ENCODE results near the gene SORBS2. TPM values are rescaled to one million over a fixed set of nuclear protein-coding genes. Genes with fewer than 3 reads are reported as not detected.

Gene SORBS2
- total RNA-seq, 1 experiment from 2014 or later, result 8.4 TPM

- BruUV-seq (replicated peaks), result no TSS peak
- Histone ChIP-seq H3K27me3 (ENCODE audit: control insufficient read depth, insufficient read depth, low read length) (no peaks in the 10 kb centered on the region), H3K4me1 (ENCODE audit: control insufficient read depth, insufficient read depth, low read length) (no peaks in the 10 kb centered on the region), H3K36me3 (ENCODE audit: control insufficient read depth, insufficient read depth, low read length) (no peaks in the 10 kb centered on the region), H3K27ac (ENCODE audit: low read length) (no peak overlapping the region), H3K4me3 (ENCODE audit: low read depth in 2 of 2, low read length in 2 of 2) (no peak overlapping the region), H3K9me3 (ENCODE audit: control insufficient read depth, insufficient read depth, low read depth, low read length) (no peaks in the 10 kb centered on the region)
- in situ Hi-C loops (cut with HindIII; ENCODE audit: low pct_unique_long_range_greater_than_20kb, low sequenced_read_pairs), result no loop called here
- TF ChIP-seq POLR2AphosphoS5 (IDR thresholded peaks at IDR 0.05; ENCODE audit: low read depth, low read length), result no peak
- TF ChIP-seq, protein P1, sequence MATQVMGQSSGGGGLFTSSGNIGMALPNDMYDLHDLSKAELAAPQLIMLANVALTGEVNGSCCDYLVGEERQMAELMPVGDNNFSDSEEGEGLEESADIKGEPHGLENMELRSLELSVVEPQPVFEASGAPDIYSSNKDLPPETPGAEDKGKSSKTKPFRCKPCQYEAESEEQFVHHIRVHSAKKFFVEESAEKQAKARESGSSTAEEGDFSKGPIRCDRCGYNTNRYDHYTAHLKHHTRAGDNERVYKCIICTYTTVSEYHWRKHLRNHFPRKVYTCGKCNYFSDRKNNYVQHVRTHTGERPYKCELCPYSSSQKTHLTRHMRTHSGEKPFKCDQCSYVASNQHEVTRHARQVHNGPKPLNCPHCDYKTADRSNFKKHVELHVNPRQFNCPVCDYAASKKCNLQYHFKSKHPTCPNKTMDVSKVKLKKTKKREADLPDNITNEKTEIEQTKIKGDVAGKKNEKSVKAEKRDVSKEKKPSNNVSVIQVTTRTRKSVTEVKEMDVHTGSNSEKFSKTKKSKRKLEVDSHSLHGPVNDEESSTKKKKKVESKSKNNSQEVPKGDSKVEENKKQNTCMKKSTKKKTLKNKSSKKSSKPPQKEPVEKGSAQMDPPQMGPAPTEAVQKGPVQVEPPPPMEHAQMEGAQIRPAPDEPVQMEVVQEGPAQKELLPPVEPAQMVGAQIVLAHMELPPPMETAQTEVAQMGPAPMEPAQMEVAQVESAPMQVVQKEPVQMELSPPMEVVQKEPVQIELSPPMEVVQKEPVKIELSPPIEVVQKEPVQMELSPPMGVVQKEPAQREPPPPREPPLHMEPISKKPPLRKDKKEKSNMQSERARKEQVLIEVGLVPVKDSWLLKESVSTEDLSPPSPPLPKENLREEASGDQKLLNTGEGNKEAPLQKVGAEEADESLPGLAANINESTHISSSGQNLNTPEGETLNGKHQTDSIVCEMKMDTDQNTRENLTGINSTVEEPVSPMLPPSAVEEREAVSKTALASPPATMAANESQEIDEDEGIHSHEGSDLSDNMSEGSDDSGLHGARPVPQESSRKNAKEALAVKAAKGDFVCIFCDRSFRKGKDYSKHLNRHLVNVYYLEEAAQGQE (IDR thresholded peaks at IDR 0.05; ENCODE audit: insufficient read depth in 1 of 2, low read depth in 2 of 2, low read length in 1 of 2), result no peak
- no peak for TF ChIP-seq TCF7L2 (IDR thresholded peaks at IDR 0.05; ENCODE audit: low read depth, low read length)
- no peak for TF ChIP-seq SIN3A (IDR thresholded peaks at IDR 0.05; ENCODE audit: borderline replicate concordance, insufficient read depth, low read depth, low read length)
- TF ChIP-seq, protein P2, sequence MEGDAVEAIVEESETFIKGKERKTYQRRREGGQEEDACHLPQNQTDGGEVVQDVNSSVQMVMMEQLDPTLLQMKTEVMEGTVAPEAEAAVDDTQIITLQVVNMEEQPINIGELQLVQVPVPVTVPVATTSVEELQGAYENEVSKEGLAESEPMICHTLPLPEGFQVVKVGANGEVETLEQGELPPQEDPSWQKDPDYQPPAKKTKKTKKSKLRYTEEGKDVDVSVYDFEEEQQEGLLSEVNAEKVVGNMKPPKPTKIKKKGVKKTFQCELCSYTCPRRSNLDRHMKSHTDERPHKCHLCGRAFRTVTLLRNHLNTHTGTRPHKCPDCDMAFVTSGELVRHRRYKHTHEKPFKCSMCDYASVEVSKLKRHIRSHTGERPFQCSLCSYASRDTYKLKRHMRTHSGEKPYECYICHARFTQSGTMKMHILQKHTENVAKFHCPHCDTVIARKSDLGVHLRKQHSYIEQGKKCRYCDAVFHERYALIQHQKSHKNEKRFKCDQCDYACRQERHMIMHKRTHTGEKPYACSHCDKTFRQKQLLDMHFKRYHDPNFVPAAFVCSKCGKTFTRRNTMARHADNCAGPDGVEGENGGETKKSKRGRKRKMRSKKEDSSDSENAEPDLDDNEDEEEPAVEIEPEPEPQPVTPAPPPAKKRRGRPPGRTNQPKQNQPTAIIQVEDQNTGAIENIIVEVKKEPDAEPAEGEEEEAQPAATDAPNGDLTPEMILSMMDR (IDR thresholded peaks at IDR 0.05), result no peak
- intact Hi-C loops (cut with micrococcal nuclease; ENCODE audit: unreplicated experiment), result no loop called here
- CTCF ChIA-PET, result no interaction called here
- ATAC-seq (no peak), DNase-seq (ENCODE audit: low read depth, low spot score) (no peak)
- POLR2A ChIA-PET, result no interaction called here
Measured at GRCh38 chr4:185845966-185846365, 34.0 kb upstream of the SORBS2 start.

DNA sequence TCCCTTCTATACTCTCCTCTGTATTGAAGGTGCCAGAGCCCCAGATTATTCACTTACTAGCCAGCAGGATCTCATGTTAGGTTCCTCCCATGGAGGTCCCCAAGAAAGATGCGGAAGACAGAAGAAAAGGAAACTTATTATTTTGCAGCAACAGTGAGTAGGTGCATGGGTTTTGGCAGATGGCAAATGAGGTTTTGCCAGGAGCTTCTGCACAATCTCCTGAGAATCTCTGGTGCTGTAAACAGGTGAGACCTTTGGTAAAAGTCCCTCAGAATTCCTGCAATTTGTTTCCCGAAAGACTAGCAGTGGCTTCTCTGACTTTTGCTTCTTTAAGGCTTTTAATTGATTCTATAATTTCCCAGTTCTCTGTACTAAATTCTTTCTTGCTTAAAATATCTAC lies 29.5 kb upstream of the SORBS2 start:
- Histone ChIP-seq H3K4me3 (ENCODE audit: low read depth in 2 of 2, low read length in 2 of 2) (no peak overlapping the region), H3K4me1 (ENCODE audit: control insufficient read depth, insufficient read depth, low read length) (peaks cover 27% of the 10 kb centered on the region), H3K27ac (ENCODE audit: low read length) (peak overlapping the region; percentile 86; the same call in 1 of the 2 replicates), H3K9me3 (ENCODE audit: control insufficient read depth, insufficient read depth, low read depth, low read length) (no peaks in the 10 kb centered on the region), H3K36me3 (ENCODE audit: control insufficient read depth, insufficient read depth, low read length) (no peaks in the 10 kb centered on the region), H3K27me3 (ENCODE audit: control insufficient read depth, insufficient read depth, low read length) (no peaks in the 10 kb centered on the region)
- intact Hi-C loops (cut with micrococcal nuclease; ENCODE audit: unreplicated experiment) (no loop called here), in situ Hi-C loops (cut with HindIII; ENCODE audit: low pct_unique_long_range_greater_than_20kb, low sequenced_read_pairs) (no loop called here)
- ATAC-seq (no peak), DNase-seq (ENCODE audit: low read depth, low spot score) (no peak)
- ChIA-PET CTCF (no interaction called here), POLR2A (no interaction called here)
- no TSS peak for BruUV-seq (replicated peaks)
- no peak for TF ChIP-seq SIN3A (IDR thresholded peaks at IDR 0.05; ENCODE audit: borderline replicate concordance, insufficient read depth, low read depth, low read length)
- no peak for TF ChIP-seq TCF7L2 (IDR thresholded peaks at IDR 0.05; ENCODE audit: low read depth, low read length)
- TF ChIP-seq, protein P1 (IDR thresholded peaks at IDR 0.05; ENCODE audit: insufficient read depth in 1 of 2, low read depth in 2 of 2, low read length in 1 of 2), result no peak
- no peak for TF ChIP-seq POLR2AphosphoS5 (IDR thresholded peaks at IDR 0.05; ENCODE audit: low read depth, low read length)
